Lower lobe of right lung (tissue), 2 donors: ENCODE results near the gene SNAPC4. TPM values are rescaled to one million over a fixed set of nuclear protein-coding genes. Genes with fewer than 3 reads are reported as not detected.

Experiments used
- ATAC-seq, 2 donors: fragments of 200-7000 bp; cut with Tn5 transposase; one replicate each; pipeline ENCODE4 v1.9.1; 2020 to 2022; ENCODE audit warnings: mild to moderate bottlenecking in 2 of 2, moderate library complexity in 2 of 2
- DNase-seq: peaks from one replicate; pipeline ENCODE4 v3.0.0-alpha.2; 2020
- H3K27ac ChIP-seq: fragments of 200-600 bp; one replicate; pipeline ENCODE4 v1.8.0; 2022
- H3K27me3 ChIP-seq: fragments of 200-600 bp; one replicate; pipeline ENCODE4 v1.8.0; 2022; ENCODE audit warnings: low read depth
- H3K36me3 ChIP-seq: fragments of 200-600 bp; one replicate; pipeline ENCODE4 v1.8.0; 2022; ENCODE audit warnings: mild to moderate bottlenecking
- H3K4me1 ChIP-seq: fragments of 200-600 bp; one replicate; pipeline ENCODE4 v1.8.0; 2022
- H3K4me3 ChIP-seq: fragments of 200-600 bp; one replicate; pipeline ENCODE4 v1.8.0; 2022; ENCODE audit warnings: mild to moderate bottlenecking
- H3K9me3 ChIP-seq: fragments of 200-600 bp; one replicate; pipeline ENCODE4 v1.8.0; 2022
- CTCF ChIP-seq: fragments of 200-600 bp; IDR thresholded peaks from one replicate; pipeline ENCODE4 v1.8.0; 2022; ENCODE audit warnings: antibody characterized with exemption, mild to moderate bottlenecking
- intact Hi-C: fragments of 100-400 bp; cut with DNase I; formaldehyde crosslinking; loops from one replicate; pipeline ENCODE4 v1.11.0; 2022
- total RNA-seq: library from RNA; stranded (reverse); fragmentation: NEBNext Ultra II Directional; extraction: Animal tissue kit (Norgen Biotek cat#: 25700); gene quantifications from one replicate; pipeline ENCODE4 v1.2.1, GENCODE V29; 2021
- donor health status: DM: no; HTN: yes; CAD: no; lungs with severe emphysema.

SNAPC4 gene
- total RNA-seq, 1 donor from 2014 or later = 7.4 TPM

- H3K9me3 ChIP-seq = no peaks in the 10 kb centered on the region
- no peak for DNase-seq
- intact Hi-C loops = no loop called here
- H3K27ac ChIP-seq = no peak overlapping the region
- no peaks in the 10 kb centered on the region for H3K27me3 ChIP-seq
- no peak for TF ChIP-seq CTCF
- H3K36me3 ChIP-seq = peaks cover 59% of the 10 kb centered on the region
- no peak overlapping the region for H3K4me3 ChIP-seq
- H3K4me1 ChIP-seq = no peaks in the 10 kb centered on the region
- no peak for ATAC-seq
Measured at GRCh38 chr9:136379401-136379800, 20.6 kb downstream of the SNAPC4 start.

GRCh38 chr9:136379003-136379287, 21.0 kb downstream of the SNAPC4 start:
- no peak for DNase-seq
- no peak for ATAC-seq
- no peak overlapping the region for H3K27ac ChIP-seq
- no peaks in the 10 kb centered on the region for H3K9me3 ChIP-seq
- intact Hi-C loops = no loop called here
- no peak overlapping the region for H3K4me3 ChIP-seq
- H3K27me3 ChIP-seq = no peaks in the 10 kb centered on the region
- TF ChIP-seq CTCF = no peak
- no peaks in the 10 kb centered on the region for H3K4me1 ChIP-seq
- H3K36me3 ChIP-seq = peaks cover 54% of the 10 kb centered on the region

DNA sequence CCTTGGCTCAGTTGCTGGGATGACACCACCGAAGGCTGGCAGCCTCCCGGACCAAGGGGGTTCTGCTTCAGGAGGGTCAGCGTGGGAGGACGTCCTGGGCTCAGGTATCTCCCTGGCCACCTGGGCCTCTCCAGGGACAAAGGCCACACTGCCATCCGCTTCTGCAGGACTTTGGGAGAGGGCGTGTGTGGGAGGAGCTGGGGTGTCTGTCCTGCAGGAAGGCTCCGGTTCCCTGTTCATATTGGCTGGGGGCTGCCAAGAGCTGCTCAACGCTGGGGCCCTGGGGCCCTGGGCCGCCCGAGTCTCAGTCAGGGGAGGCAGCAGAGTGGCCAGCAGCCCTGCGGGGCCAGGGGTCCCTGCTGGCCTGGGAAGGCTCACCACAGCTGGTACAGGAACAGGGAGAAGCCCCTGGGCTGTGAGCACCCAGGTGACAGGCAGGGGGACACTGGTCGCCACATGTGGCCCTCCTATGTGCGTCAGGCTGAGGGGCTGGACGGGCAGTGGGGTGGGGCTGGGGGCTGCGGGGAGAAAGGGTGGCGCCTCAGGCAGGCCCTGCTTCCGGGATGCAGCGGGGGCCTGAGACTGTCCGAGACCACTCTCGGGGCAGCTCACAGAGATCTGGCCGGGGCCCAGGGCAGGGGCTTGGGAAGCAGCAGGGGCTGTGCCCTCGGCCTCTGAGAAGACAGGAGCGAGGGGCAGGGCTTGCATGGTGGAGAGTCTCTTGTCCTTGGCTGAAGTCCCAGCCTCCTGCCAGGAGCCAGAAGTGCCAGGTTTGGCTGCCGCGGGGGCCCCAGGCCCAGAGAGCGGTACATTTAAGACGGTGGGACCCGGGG, 21.6 kb downstream of the SNAPC4 start:
- intact Hi-C loops = no loop called here
- H3K9me3 ChIP-seq = no peaks in the 10 kb centered on the region
- no peaks in the 10 kb centered on the region for H3K27me3 ChIP-seq
- peaks cover 51% of the 10 kb centered on the region for H3K36me3 ChIP-seq
- no peak overlapping the region for H3K27ac ChIP-seq
- no peak overlapping the region for H3K4me3 ChIP-seq
- H3K4me1 ChIP-seq = no peaks in the 10 kb centered on the region
- ATAC-seq = no peak
- no peak for TF ChIP-seq CTCF
- no peak for DNase-seq

DNA sequence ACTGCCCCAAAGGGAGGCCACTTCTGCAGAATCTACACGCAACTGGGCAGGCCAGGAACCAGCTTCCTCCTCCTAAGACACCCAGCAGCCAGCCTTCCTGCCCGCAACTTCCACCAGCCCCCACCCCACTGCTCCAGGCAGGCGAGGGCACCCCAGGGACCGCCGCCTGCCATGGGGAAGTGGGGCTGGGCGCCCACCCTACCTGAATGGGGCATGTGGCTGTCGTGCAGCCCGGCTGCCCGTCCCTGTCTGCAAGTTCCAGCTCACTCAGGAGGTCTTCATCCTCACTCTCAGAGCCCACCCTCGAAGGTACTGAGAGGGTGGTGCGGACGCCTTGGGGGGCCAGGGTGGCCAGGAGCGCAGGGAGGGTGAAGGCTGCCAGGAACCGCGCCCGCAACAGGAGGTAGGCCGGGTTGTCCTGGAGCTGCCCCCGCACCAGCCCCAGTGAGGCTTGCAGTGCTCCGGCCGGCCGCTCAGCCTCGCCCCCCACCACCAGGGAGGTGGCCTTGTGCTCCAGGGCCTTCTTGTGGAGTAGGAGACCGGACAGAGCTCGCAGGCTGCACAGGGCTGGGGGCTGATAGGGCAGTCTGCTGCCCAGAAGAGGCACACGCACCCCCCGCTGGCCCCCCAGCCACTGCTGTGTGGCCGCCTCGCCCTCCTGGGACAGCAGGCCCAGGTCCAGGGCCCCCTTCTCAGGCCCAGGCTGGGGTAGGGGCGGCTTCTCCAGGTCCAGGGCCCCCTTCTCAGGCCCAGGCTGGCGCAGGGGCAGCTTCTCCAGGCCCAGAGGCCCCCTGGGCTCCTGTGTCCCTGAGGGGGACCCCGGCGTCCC, 22.4 kb downstream of the SNAPC4 start:
- intact Hi-C loops = no loop called here
- Histone ChIP-seq H3K36me3 (peaks cover 42% of the 10 kb centered on the region), H3K4me3 (no peak overlapping the region), H3K9me3 (no peaks in the 10 kb centered on the region), H3K27ac (no peak overlapping the region), H3K4me1 (peaks cover 5% of the 10 kb centered on the region), H3K27me3 (no peaks in the 10 kb centered on the region)
- DNase-seq (no peak), ATAC-seq (no peak)
- no peak for TF ChIP-seq CTCF

- H3K4me1 ChIP-seq = peaks cover 15% of the 10 kb centered on the region
- ATAC-seq (no peak), DNase-seq (no peak)
- H3K27ac ChIP-seq = no peak overlapping the region
- no peaks in the 10 kb centered on the region for H3K27me3 ChIP-seq
- H3K9me3 ChIP-seq = no peaks in the 10 kb centered on the region
- no peak for TF ChIP-seq CTCF
- H3K4me3 ChIP-seq = no peak overlapping the region
- intact Hi-C loops = no loop called here
- H3K36me3 ChIP-seq = peaks cover 31% of the 10 kb centered on the region
Measured at GRCh38 chr9:136376457-136376856, 23.5 kb downstream of the SNAPC4 start.
